Endometrium (tissue), 2 donors: ENCODE data around the gene JMJD8.

Experiments used
- FAIRE-seq: peaks from 2 replicates; lab custom pipeline; 2012; peaks lifted over from hg19 to GRCh38; lab: Jason Lieb, UNC
- donor health status: control.
- donor health status: control.

Gene JMJD8

GRCh38 chr16:689175-689897, 5.2 kb upstream of the JMJD8 start:
- no peak for FAIRE-seq

GRCh38 chr16:687499-687898, 3.4 kb upstream of the JMJD8 start:
- FAIRE-seq, result no peak

GRCh38 chr16:686459-687260, 2.5 kb upstream of the JMJD8 start:
- FAIRE-seq, result no peak

- no peak for FAIRE-seq
These were observed 1.8 kb upstream of the JMJD8 start for GRCh38 chr16:685967-686366.

- no peak for FAIRE-seq
These were observed 995 bp upstream of the JMJD8 start for GRCh38 chr16:684961-685696.

GRCh38 chr16:683396-684070, 601 bp downstream of the JMJD8 start:
- no peak for FAIRE-seq

- no peak for FAIRE-seq
These were observed 1.4 kb downstream of the JMJD8 start for GRCh38 chr16:682493-683395.

- no peak for FAIRE-seq
These were observed 2.2 kb downstream of the JMJD8 start for GRCh38 chr16:681746-682427.

- no peak for FAIRE-seq
These were observed 3.0 kb downstream of the JMJD8 start for GRCh38 chr16:680967-681745.

GRCh38 chr16:680625-680945, 3.5 kb downstream of the JMJD8 start:
- no peak for FAIRE-seq

- no peak for FAIRE-seq
These were observed 4.1 kb downstream of the JMJD8 start, which contains the start of gene STUB1 for GRCh38 chr16:679814-680624. Gene STUB1, plus strand, starts transcription at chr16:680410. Its CDS starts 116 bp downstream, at chr16:680526.

- FAIRE-seq, result no peak
These were observed 5.0 kb downstream of the JMJD8 start for GRCh38 chr16:678858-679813.

GRCh38 chr16:678209-678857, 5.8 kb downstream of the JMJD8 start:
- FAIRE-seq, result no peak

- no peak for FAIRE-seq
These were observed 6.6 kb downstream of the JMJD8 start for GRCh38 chr16:677316-678190.

- FAIRE-seq, result no peak
These were observed 7.2 kb downstream of the JMJD8 start for GRCh38 chr16:676913-677312.

GRCh38 chr16:676565-676902, 7.6 kb downstream of the JMJD8 start:
- FAIRE-seq, result no peak
